Measurements from ENCODE around the gene SLC38A9.
"Not testable (repeated sequence)": the region's sequence is repeated elsewhere in the genome, so short reads cannot be mapped to it uniquely, and the experiment has no call there.

Gene SLC38A9

GRCh38 chr5:55702598-55703345, 9.4 kb downstream of the SLC38A9 start:
- H3K9me3 ChIP-seq = no peaks in the 10 kb centered on the region
- no peak overlapping the region for H3K4me3 ChIP-seq (ENCODE audit: low read depth in 1 of 2, low read length in 1 of 2)
- no peaks in the 10 kb centered on the region for H3K4me1 ChIP-seq (ENCODE audit: control insufficient read depth in 1 of 2, insufficient read depth in 1 of 2, low read depth in 1 of 2, low read length in 1 of 2)
- TF ChIP-seq CTCF (IDR thresholded peaks at IDR 0.05) = no peak
- H3K27ac ChIP-seq = no peak overlapping the region
- no peaks in the 10 kb centered on the region for H3K27me3 ChIP-seq
- H3K36me3 ChIP-seq = no peaks in the 10 kb centered on the region

- Histone ChIP-seq H3K27ac (no peak overlapping the region), H3K27me3 (no peaks in the 10 kb centered on the region), H3K4me3 (ENCODE audit: low read depth in 1 of 2, low read length in 1 of 2) (no peak overlapping the region), H3K36me3 (no peaks in the 10 kb centered on the region), H3K9me3 (no peaks in the 10 kb centered on the region), H3K4me1 (ENCODE audit: control insufficient read depth in 1 of 2, insufficient read depth in 1 of 2, low read depth in 1 of 2, low read length in 1 of 2) (no peaks in the 10 kb centered on the region)
- TF ChIP-seq CTCF (IDR thresholded peaks at IDR 0.05) = no peak
Measured at GRCh38 chr5:55701462-55702103, 10.5 kb downstream of the SLC38A9 start.

GRCh38 chr5:55700745-55701144, 11.4 kb downstream of the SLC38A9 start:
- Histone ChIP-seq H3K9me3 (no peaks in the 10 kb centered on the region), H3K4me3 (ENCODE audit: low read depth in 1 of 2, low read length in 1 of 2) (no peak overlapping the region), H3K27ac (no peak overlapping the region), H3K36me3 (no peaks in the 10 kb centered on the region), H3K4me1 (ENCODE audit: control insufficient read depth in 1 of 2, insufficient read depth in 1 of 2, low read depth in 1 of 2, low read length in 1 of 2) (no peaks in the 10 kb centered on the region), H3K27me3 (no peaks in the 10 kb centered on the region)
- TF ChIP-seq CTCF (IDR thresholded peaks at IDR 0.05) = no peak

GRCh38 chr5:55699041-55699688, 13.0 kb downstream of the SLC38A9 start:
- H3K36me3 ChIP-seq = no peaks in the 10 kb centered on the region
- H3K27me3 ChIP-seq = no peaks in the 10 kb centered on the region
- TF ChIP-seq CTCF (IDR thresholded peaks at IDR 0.05) = no peak
- no peak overlapping the region for H3K4me3 ChIP-seq (ENCODE audit: low read depth in 1 of 2, low read length in 1 of 2)
- H3K9me3 ChIP-seq = no peaks in the 10 kb centered on the region
- H3K27ac ChIP-seq = no peak overlapping the region
- H3K4me1 ChIP-seq (ENCODE audit: control insufficient read depth in 1 of 2, insufficient read depth in 1 of 2, low read depth in 1 of 2, low read length in 1 of 2) = no peaks in the 10 kb centered on the region

GRCh38 chr5:55696704-55697103, 15.4 kb downstream of the SLC38A9 start:
- not testable (repeated sequence) for H3K27me3 ChIP-seq; H3K9me3 ChIP-seq; H3K4me3 ChIP-seq (ENCODE audit: low read depth in 1 of 2, low read length in 1 of 2); H3K36me3 ChIP-seq; H3K4me1 ChIP-seq (ENCODE audit: control insufficient read depth in 1 of 2, insufficient read depth in 1 of 2, low read depth in 1 of 2, low read length in 1 of 2); H3K27ac ChIP-seq

Measured in neutrophil (primary cell).